Measurements from ENCODE around the gene RFTN2. TPM values are rescaled to one million over a fixed set of nuclear protein-coding genes. Genes with fewer than 3 reads are reported as not detected.

RFTN2 gene
- total and polyA plus RNA-seq, 2 of the 13 experiments (the other 11 are each of a cell fraction or from before 2014, with no cell fraction given), result not detected

DNA sequence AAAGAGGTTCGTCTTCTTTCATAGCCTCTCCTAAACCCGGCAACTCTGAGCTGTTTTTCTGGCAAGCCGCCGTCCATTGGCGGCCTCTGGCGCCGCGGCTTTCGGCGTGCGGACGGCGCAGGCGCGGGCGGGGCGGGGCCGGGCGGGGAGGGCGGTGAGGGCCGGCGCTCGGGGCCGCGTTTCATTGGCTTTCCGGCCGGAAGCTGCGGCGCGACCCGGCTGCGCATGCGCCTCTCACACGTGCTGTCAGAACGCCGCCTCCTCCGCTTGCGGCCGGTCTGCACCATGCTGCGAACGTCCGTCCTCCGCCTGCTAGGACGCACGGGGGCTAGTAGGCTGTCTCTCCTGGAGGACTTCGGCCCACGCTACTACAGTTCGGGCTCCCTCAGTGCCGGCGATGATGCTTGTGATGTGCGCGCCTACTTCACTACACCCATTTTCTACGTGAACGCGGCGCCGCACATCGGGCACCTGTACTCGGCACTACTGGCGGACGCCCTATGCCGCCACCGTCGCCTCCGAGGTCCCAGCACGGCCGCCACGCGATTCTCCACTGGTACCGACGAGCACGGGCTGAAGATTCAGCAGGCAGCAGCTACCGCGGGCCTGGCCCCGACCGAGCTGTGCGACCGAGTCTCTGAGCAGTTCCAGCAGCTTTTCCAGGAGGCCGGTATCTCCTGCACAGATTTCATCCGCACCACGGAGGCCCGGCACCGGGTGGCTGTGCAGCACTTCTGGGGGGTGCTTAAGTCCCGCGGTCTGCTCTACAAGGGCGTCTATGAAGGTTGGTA, 29.9 kb upstream of the RFTN2 start, which contains the start of gene MARS2 (continued):
- TF ChIP-seq, protein P1, sequence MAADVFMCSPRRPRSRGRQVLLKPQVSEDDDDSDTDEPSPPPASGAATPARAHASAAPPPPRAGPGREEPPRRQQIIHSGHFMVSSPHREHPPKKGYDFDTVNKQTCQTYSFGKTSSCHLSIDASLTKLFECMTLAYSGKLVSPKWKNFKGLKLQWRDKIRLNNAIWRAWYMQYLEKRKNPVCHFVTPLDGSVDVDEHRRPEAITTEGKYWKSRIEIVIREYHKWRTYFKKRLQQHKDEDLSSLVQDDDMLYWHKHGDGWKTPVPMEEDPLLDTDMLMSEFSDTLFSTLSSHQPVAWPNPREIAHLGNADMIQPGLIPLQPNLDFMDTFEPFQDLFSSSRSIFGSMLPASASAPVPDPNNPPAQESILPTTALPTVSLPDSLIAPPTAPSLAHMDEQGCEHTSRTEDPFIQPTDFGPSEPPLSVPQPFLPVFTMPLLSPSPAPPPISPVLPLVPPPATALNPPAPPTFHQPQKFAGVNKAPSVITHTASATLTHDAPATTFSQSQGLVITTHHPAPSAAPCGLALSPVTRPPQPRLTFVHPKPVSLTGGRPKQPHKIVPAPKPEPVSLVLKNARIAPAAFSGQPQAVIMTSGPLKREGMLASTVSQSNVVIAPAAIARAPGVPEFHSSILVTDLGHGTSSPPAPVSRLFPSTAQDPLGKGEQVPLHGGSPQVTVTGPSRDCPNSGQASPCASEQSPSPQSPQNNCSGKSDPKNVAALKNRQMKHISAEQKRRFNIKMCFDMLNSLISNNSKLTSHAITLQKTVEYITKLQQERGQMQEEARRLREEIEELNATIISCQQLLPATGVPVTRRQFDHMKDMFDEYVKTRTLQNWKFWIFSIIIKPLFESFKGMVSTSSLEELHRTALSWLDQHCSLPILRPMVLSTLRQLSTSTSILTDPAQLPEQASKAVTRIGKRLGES (CRISPR knock-in tag; IDR thresholded peaks at IDR 0.05; ENCODE audit: borderline replicate concordance), result no peak
- TF ChIP-seq, protein P2, sequence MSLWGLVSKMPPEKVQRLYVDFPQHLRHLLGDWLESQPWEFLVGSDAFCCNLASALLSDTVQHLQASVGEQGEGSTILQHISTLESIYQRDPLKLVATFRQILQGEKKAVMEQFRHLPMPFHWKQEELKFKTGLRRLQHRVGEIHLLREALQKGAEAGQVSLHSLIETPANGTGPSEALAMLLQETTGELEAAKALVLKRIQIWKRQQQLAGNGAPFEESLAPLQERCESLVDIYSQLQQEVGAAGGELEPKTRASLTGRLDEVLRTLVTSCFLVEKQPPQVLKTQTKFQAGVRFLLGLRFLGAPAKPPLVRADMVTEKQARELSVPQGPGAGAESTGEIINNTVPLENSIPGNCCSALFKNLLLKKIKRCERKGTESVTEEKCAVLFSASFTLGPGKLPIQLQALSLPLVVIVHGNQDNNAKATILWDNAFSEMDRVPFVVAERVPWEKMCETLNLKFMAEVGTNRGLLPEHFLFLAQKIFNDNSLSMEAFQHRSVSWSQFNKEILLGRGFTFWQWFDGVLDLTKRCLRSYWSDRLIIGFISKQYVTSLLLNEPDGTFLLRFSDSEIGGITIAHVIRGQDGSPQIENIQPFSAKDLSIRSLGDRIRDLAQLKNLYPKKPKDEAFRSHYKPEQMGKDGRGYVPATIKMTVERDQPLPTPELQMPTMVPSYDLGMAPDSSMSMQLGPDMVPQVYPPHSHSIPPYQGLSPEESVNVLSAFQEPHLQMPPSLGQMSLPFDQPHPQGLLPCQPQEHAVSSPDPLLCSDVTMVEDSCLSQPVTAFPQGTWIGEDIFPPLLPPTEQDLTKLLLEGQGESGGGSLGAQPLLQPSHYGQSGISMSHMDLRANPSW (CRISPR knock-in tag; IDR thresholded peaks at IDR 0.05; ENCODE audit: borderline replicate concordance), result 0 out of 2 replicates have a peak, but pooled peaks have one; percentile 52
- TF ChIP-seq ZNF614 (CRISPR knock-in tag; IDR thresholded peaks at IDR 0.05; ENCODE audit: borderline replicate concordance) (0 out of 2 replicates have a peak, but pooled peaks have one; percentile 13), ZKSCAN5 (CRISPR knock-in tag; IDR thresholded peaks at IDR 0.05) (no peak), MATR3 (CRISPR knock-in tag; IDR thresholded peaks at IDR 0.05) (no peak), ZBTB1 (CRISPR knock-in tag; IDR thresholded peaks at IDR 0.05; ENCODE audit: borderline replicate concordance) (no peak), ZNF713 (CRISPR knock-in tag; IDR thresholded peaks at IDR 0.05) (peak; percentile 47; the same call in 1 of the 2 replicates), NFE2L1 (CRISPR knock-in tag; IDR thresholded peaks at IDR 0.05; ENCODE audit: borderline replicate concordance) (no peak), MED8 (CRISPR knock-in tag; IDR thresholded peaks at IDR 0.05; ENCODE audit: insufficient replicate concordance) (no peak), MEIS2 (CRISPR knock-in tag; IDR thresholded peaks at IDR 0.05) (no peak), MIER3 (CRISPR knock-in tag; IDR thresholded peaks at IDR 0.05; ENCODE audit: borderline replicate concordance) (peak; percentile 80), NBN (conservative IDR thresholded peaks at IDR 0.05) (no peak), CBX2 (IDR thresholded peaks at IDR 0.05; ENCODE audit: low read depth, low read length) (no peak), CBX2 (CRISPR knock-in tag; IDR thresholded peaks at IDR 0.05; ENCODE audit: low read depth) (no peak), ZNF749 (CRISPR knock-in tag; IDR thresholded peaks at IDR 0.05; ENCODE audit: borderline replicate concordance) (peak; percentile 48; the same call in 1 of the 2 replicates), CBX5 (CRISPR knock-in tag; IDR thresholded peaks at IDR 0.05; ENCODE audit: borderline replicate concordance) (0 out of 2 replicates have a peak, but pooled peaks have one; percentile 67), FOXM1 (CRISPR knock-in tag; IDR thresholded peaks at IDR 0.05) (no peak), ZNF773 (CRISPR knock-in tag; IDR thresholded peaks at IDR 0.05; ENCODE audit: borderline replicate concordance) (no peak), NCOA1 (CRISPR knock-in tag; IDR thresholded peaks at IDR 0.05) (no peak)
- TF ChIP-seq, protein P3, sequence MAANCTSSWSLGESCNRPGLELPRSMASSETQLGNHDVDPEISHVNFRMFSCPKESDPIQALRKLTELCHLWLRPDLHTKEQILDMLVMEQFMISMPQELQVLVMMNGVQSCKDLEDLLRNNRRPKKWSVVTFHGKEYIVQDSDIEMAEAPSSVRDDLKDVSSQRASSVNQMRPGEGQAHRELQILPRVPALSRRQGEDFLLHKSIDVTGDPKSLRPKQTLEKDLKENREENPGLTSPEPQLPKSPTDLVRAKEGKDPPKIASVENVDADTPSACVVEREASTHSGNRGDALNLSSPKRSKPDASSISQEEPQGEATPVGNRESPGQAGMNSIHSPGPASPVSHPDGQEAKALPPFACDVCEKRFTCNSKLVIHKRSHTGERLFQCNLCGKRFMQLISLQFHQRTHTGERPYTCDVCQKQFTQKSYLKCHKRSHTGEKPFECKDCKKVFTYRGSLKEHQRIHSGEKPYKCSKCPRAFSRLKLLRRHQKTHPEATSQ (CRISPR knock-in tag; IDR thresholded peaks at IDR 0.05; ENCODE audit: borderline replicate concordance), result peak; percentile 55; the same call in 1 of the 2 replicates
- TF ChIP-seq, protein P4, sequence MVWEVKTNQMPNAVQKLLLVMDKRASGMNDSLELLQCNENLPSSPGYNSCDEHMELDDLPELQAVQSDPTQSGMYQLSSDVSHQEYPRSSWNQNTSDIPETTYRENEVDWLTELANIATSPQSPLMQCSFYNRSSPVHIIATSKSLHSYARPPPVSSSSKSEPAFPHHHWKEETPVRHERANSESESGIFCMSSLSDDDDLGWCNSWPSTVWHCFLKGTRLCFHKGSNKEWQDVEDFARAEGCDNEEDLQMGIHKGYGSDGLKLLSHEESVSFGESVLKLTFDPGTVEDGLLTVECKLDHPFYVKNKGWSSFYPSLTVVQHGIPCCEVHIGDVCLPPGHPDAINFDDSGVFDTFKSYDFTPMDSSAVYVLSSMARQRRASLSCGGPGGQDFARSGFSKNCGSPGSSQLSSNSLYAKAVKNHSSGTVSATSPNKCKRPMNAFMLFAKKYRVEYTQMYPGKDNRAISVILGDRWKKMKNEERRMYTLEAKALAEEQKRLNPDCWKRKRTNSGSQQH (CRISPR knock-in tag; IDR thresholded peaks at IDR 0.05; ENCODE audit: low read depth), result peak; percentile 95

All from HepG2 (cell line).